ENCODE data around the gene MARK4. TPM values are rescaled to one million over a fixed set of nuclear protein-coding genes. Genes with fewer than 3 reads are reported as not detected.

Gene MARK4
- total and polyA plus RNA-seq, 2 experiments from 2014 or later = 14.8 to 23.0 TPM

DNA sequence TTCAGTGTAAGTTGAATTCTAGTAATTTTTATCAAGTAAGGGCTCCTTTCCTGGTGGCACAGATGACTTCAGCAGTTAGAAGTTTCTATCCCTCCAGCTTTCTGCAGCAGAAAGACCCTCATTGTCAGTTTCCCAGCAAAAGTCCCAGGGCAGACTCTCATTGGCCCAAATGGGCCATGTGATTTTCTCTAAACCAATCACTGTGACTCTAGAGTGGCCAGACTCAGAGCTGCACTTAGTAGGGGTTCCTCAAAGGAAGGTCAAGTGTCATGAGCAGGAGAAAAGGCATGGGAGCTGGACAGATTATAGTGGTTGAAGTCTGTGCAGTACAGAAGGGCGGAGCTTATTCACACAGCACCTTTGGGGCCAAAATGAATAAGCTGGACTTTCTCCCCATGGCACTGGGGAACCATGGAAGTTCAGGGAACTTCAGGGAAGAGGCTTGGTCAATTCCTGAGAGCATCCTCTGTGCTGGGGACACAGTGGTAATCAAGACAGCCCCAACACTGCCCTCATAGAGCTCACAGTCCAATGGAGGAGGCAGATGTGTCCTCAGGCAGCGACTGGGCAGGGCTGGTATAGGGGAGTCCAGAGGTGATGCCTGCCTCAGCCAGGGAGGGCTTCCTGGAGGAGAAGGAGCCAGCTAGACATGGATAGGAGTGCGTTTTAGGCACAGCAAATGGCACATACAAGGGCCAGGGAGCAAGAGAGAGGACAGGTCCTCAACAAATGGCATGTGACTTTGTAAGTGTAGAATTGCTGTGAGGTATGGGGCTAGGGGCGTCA lies 53.3 kb downstream of the MARK4 start:
- 83% methylated on average over 4 of the region's 4 CpGs for WGBS (ENCODE audit: low lambda C conversion rate, missing lambda C conversion rate)
- Histone ChIP-seq H2AFZ (no peak overlapping the region), H3K9me3 (ENCODE audit: low read depth) (no peaks in the 10 kb centered on the region), H3K27ac (no peak overlapping the region), H3K4me1 (ENCODE audit: insufficient read depth) (no peaks in the 10 kb centered on the region), H3K4me3 (no peak overlapping the region), H3K27me3 (no peaks in the 10 kb centered on the region), H3K36me3 (replicated peaks; ENCODE audit: insufficient read depth, low read depth) (no peaks in the 10 kb centered on the region), H3K9me2 (replicated peaks; ENCODE audit: insufficient read depth) (no peaks in the 10 kb centered on the region), H3K79me2 (no peaks in the 10 kb centered on the region), H4K20me1 (ENCODE audit: insufficient read depth, poor library complexity, severe bottlenecking) (no peaks in the 10 kb centered on the region), H3K4me2 (no peak overlapping the region)
- TF ChIP-seq EZH2phosphoT487 (IDR thresholded peaks at IDR 0.05; ENCODE audit: low read depth, severe bottlenecking, unreplicated experiment) (no peak), EZH2 (IDR thresholded peaks at IDR 0.05; ENCODE audit: borderline replicate concordance) (no peak)
- TF ChIP-seq, protein P1, sequence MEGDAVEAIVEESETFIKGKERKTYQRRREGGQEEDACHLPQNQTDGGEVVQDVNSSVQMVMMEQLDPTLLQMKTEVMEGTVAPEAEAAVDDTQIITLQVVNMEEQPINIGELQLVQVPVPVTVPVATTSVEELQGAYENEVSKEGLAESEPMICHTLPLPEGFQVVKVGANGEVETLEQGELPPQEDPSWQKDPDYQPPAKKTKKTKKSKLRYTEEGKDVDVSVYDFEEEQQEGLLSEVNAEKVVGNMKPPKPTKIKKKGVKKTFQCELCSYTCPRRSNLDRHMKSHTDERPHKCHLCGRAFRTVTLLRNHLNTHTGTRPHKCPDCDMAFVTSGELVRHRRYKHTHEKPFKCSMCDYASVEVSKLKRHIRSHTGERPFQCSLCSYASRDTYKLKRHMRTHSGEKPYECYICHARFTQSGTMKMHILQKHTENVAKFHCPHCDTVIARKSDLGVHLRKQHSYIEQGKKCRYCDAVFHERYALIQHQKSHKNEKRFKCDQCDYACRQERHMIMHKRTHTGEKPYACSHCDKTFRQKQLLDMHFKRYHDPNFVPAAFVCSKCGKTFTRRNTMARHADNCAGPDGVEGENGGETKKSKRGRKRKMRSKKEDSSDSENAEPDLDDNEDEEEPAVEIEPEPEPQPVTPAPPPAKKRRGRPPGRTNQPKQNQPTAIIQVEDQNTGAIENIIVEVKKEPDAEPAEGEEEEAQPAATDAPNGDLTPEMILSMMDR (IDR thresholded peaks at IDR 0.05; ENCODE audit: poor library complexity) = no peak
- no peak for DNase-seq (ENCODE audit: low spot score)

DNA sequence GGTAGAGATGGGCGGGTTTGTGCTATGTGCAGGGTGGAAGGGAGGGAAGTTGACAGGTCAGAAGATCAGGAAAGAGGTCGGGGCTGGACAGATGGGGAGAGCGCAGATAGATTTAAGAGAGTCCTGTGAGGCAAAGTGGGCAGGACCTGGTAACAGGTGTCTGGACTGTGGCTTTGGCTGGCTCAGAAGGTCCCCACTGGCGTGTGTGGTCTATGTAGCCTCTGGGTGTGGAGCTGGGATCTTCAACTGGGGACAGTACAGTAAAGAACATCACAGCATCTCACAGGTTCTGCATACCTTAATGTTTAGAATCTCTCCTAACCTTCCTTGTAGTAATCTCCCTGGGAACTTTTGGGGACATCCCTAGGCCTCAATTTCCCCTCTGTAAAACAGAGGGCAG lies 53.9 kb downstream of the MARK4 start:
- no peak overlapping the region for H2AFZ ChIP-seq
- no peak for DNase-seq (ENCODE audit: low spot score)
- H3K79me2 ChIP-seq = no peaks in the 10 kb centered on the region
- H3K9me3 ChIP-seq (ENCODE audit: low read depth) = no peaks in the 10 kb centered on the region
- H3K9me2 ChIP-seq (replicated peaks; ENCODE audit: insufficient read depth) = no peaks in the 10 kb centered on the region
- no peaks in the 10 kb centered on the region for H3K36me3 ChIP-seq (replicated peaks; ENCODE audit: insufficient read depth, low read depth)
- no peaks in the 10 kb centered on the region for H4K20me1 ChIP-seq (ENCODE audit: insufficient read depth, poor library complexity, severe bottlenecking)
- 93% methylated on average over 4 of the region's 4 CpGs for WGBS (ENCODE audit: low lambda C conversion rate, missing lambda C conversion rate)
- H3K27me3 ChIP-seq = no peaks in the 10 kb centered on the region
- H3K4me3 ChIP-seq = no peak overlapping the region
- no peaks in the 10 kb centered on the region for H3K4me1 ChIP-seq (ENCODE audit: insufficient read depth)
- TF ChIP-seq EZH2phosphoT487 (IDR thresholded peaks at IDR 0.05; ENCODE audit: low read depth, severe bottlenecking, unreplicated experiment) = no peak
- TF ChIP-seq, protein P1 (IDR thresholded peaks at IDR 0.05; ENCODE audit: poor library complexity) = no peak
- TF ChIP-seq EZH2 (IDR thresholded peaks at IDR 0.05; ENCODE audit: borderline replicate concordance) = no peak
- H3K27ac ChIP-seq = no peak overlapping the region
- H3K4me2 ChIP-seq = no peak overlapping the region

- H4K20me1 ChIP-seq (ENCODE audit: insufficient read depth, poor library complexity, severe bottlenecking) = no peaks in the 10 kb centered on the region
- H3K4me1 ChIP-seq (ENCODE audit: insufficient read depth) = no peaks in the 10 kb centered on the region
- H3K4me3 ChIP-seq = no peak overlapping the region
- TF ChIP-seq, protein P1 (IDR thresholded peaks at IDR 0.05; ENCODE audit: poor library complexity) = no peak
- TF ChIP-seq EZH2phosphoT487 (IDR thresholded peaks at IDR 0.05; ENCODE audit: low read depth, severe bottlenecking, unreplicated experiment) = no peak
- TF ChIP-seq EZH2 (IDR thresholded peaks at IDR 0.05; ENCODE audit: borderline replicate concordance) = no peak
- no peaks in the 10 kb centered on the region for H3K27me3 ChIP-seq
- H3K9me2 ChIP-seq (replicated peaks; ENCODE audit: insufficient read depth) = no peaks in the 10 kb centered on the region
- H2AFZ ChIP-seq = no peak overlapping the region
- no peak for DNase-seq (ENCODE audit: low spot score)
- no peaks in the 10 kb centered on the region for H3K9me3 ChIP-seq (ENCODE audit: low read depth)
- no peak overlapping the region for H3K4me2 ChIP-seq
- no peak overlapping the region for H3K27ac ChIP-seq
- no peaks in the 10 kb centered on the region for H3K36me3 ChIP-seq (replicated peaks; ENCODE audit: insufficient read depth, low read depth)
- no peaks in the 10 kb centered on the region for H3K79me2 ChIP-seq
- 35% methylated on average over 5 of the region's 5 CpGs for WGBS (ENCODE audit: low lambda C conversion rate, missing lambda C conversion rate)
Observed at GRCh38 chr19:45305421-45305820, 54.4 kb downstream of the MARK4 start.

Data from hepatocyte (in vitro differentiated cells).